H1 (cell line): ENCODE data around the gene FBLIM1.

ENCODE experiments used
- BRCA1 ChIP-seq: IDR thresholded peaks from 2 replicates; pipeline ENCODE4 v1.6.1; 2012; ENCODE audit warnings: low read depth, low read length, improper control_type of control experiment
- CTCF ChIP-seq, 3 experiments: IDR thresholded peaks; 1 replicate in 2 of 3; 2 replicates in 1 of 3; pipeline versions ENCODE4 v1.5.1 to v1.6.1; 2011; ENCODE audit warnings: low read length in 3 of 3, mild to moderate bottlenecking in 3 of 3, inconsistent platforms in 2 of 3, low read depth in 1 of 3, moderate library complexity in 1 of 3; ENCODE audit not compliant: insufficient read depth in 1 of 3; ENCODE audit errors: control extremely low read depth in 1 of 3
- EZH2 ChIP-seq: fragments of 200-600 bp; sonication (generic); IDR thresholded peaks from 2 replicates; pipeline ENCODE4 v1.7.1; 2012; ENCODE audit warnings: low read depth, mild to moderate bottlenecking, moderate library complexity, low read length, inconsistent platforms; ENCODE audit not compliant: severe bottlenecking
- JUND ChIP-seq: IDR thresholded peaks from 2 replicates; pipeline ENCODE4 v1.6.1; 2011; ENCODE audit warnings: mild to moderate bottlenecking, improper control_type of control experiment, low read length
- SP2 ChIP-seq: IDR thresholded peaks from 2 replicates; pipeline ENCODE4 v1.6.1; 2012; ENCODE audit warnings: mild to moderate bottlenecking, low read length, inconsistent platforms
- SUZ12 ChIP-seq: fragments of 200-600 bp; sonication (generic); IDR thresholded peaks from 2 replicates; pipeline ENCODE4 v1.6.1; 2012; ENCODE audit warnings: mild to moderate bottlenecking, inconsistent platforms, low read length, moderate library complexity, mixed read lengths

- TF ChIP-seq BRCA1 (no peak), SUZ12 (no peak), JUND (no peak), SP2 (no peak), CTCF (IDR thresholded peaks at IDR 0.05; ENCODE audit: control extremely low read depth in 1 of 3, insufficient read depth in 1 of 3, low read depth in 1 of 3, low read length in 3 of 3) (no peak), EZH2 (no peak)
These were observed 49.4 kb upstream of the FBLIM1 start for GRCh38 chr1:15709226-15709625.
